ENCODE measurements around the gene COMMD9. TPM values are rescaled to one million over a fixed set of nuclear protein-coding genes. Genes with fewer than 3 reads are reported as not detected.

Gene COMMD9
- total and polyA plus RNA-seq, 2 donors (not counting 1 experiment from before 2014, with no cell fraction given) = 41.3 to 47.4 TPM

DNA sequence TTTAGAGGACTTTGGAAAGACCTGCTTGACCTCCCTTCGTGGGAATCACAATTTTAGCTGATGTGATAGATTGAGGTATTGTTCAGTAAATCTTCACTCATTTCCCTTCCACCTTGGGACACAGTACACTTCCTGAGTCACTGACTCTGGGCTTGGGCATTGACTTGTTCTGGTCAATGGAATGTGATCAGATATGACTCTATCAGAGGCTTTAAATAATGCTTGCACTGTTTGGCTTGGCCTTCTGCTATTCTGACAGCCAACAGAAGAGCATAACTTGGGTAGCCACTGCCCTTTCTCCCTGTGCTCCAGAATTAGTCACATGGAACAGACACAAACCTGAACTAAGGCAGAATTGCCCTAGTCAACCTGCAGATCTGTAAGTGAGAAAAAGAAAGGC lies 19.4 kb upstream of the COMMD9 start:
- Mint-ChIP-seq H3K27ac (no peak overlapping the region), H3K27me3 (peaks cover 24% of the 10 kb centered on the region), H3K9me3 (ENCODE audit: insufficient read depth) (no peaks in the 10 kb centered on the region), H3K4me3 (no peak overlapping the region), H3K4me1 (no peaks in the 10 kb centered on the region)
- no CpG with 5 or more reads among the region's 1 CpG for WGBS (ENCODE audit: insufficient coverage)
- Histone ChIP-seq H3K27me3 (replicated peaks in 1 of 4; ENCODE audit: control extremely low read depth in 1 of 4, control insufficient read depth in 3 of 4, insufficient read depth in 4 of 4, low read length in 3 of 4) (peaks cover 0 to 8% (median 2%) of the 10 kb centered on the region in 4 experiments), H3K9me3 (ENCODE audit: control extremely low read depth in 1 of 3, control insufficient read depth in 2 of 3, insufficient read depth in 1 of 3, low read length in 2 of 3) (no peaks in the 10 kb centered on the region), H3K79me2 (ENCODE audit: control insufficient read depth, insufficient read depth, low read length) (no peaks in the 10 kb centered on the region), H3K27ac (ENCODE audit: low read length in 2 of 2) (no peak overlapping the region), H3K4me1 (ENCODE audit: control insufficient read depth in 2 of 2, insufficient read depth in 2 of 2, low read length in 2 of 2) (no peaks in the 10 kb centered on the region), H3K9ac (ENCODE audit: low read length) (no peak overlapping the region), H3K4me2 (replicated peaks; ENCODE audit: low read depth, low read length, poor library complexity, severe bottlenecking) (no peak overlapping the region), H3K4me3 (ENCODE audit: control extremely low read depth in 1 of 5, extremely low read depth in 1 of 5, insufficient read depth in 1 of 5, low read depth in 2 of 5, low read length in 4 of 5) (no peak overlapping the region), H4K20me1 (ENCODE audit: control insufficient read depth, insufficient read depth, low read length, poor library complexity, severe bottlenecking) (no peaks in the 10 kb centered on the region), H2AFZ (ENCODE audit: insufficient read depth, low read depth, low read length, poor library complexity, severe bottlenecking) (no peak overlapping the region), H3K36me3 (replicated peaks in 1 of 2; ENCODE audit: control extremely low read depth in 1 of 2, control insufficient read depth in 1 of 2, extremely low read depth in 1 of 2, insufficient read depth in 2 of 2, low read length in 1 of 2) (no peaks in the 10 kb centered on the region)
- TF ChIP-seq, protein P1, sequence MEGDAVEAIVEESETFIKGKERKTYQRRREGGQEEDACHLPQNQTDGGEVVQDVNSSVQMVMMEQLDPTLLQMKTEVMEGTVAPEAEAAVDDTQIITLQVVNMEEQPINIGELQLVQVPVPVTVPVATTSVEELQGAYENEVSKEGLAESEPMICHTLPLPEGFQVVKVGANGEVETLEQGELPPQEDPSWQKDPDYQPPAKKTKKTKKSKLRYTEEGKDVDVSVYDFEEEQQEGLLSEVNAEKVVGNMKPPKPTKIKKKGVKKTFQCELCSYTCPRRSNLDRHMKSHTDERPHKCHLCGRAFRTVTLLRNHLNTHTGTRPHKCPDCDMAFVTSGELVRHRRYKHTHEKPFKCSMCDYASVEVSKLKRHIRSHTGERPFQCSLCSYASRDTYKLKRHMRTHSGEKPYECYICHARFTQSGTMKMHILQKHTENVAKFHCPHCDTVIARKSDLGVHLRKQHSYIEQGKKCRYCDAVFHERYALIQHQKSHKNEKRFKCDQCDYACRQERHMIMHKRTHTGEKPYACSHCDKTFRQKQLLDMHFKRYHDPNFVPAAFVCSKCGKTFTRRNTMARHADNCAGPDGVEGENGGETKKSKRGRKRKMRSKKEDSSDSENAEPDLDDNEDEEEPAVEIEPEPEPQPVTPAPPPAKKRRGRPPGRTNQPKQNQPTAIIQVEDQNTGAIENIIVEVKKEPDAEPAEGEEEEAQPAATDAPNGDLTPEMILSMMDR (IDR thresholded peaks at IDR 0.05) = no peak
- no peak for TF ChIP-seq EZH2 (IDR thresholded peaks at IDR 0.05; ENCODE audit: borderline replicate concordance, insufficient read depth, low read depth, low read length, poor library complexity, severe bottlenecking)
- ChIA-PET POLR2A (no interaction called here), CTCF (interaction anchor here (1.4 to 2.9 kb wide), 3 partner anchors 160 to 184 kb away, joined by 3 to 27 read pairs (median 6); no protein-coding TSS in a partner anchor)
- ATAC-seq (ENCODE audit: low read depth) (no peak), DNase-seq (no peak)
- intact Hi-C loops (cut with micrococcal nuclease) = loop anchor here (5.0 kb wide), 1 partner anchor 364 kb away; no protein-coding TSS in a partner anchor

DNA sequence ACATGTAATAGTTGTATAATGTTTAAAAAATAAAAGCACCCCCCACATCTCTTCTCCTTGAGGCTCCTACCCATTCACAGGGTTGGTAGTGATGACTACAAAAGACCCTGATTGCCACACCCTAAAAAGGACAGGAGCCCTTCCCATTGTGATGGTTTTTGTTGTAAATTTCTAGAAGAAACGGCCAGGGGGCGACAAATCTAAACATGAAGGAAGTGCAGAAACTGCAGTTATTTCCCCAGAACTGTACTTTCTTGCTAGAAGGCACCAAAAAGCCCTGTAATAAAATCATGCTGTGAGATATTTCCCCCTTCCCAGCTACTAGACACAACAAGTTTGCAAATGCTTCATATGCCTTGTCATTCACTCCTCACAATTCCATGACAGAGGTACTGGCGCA lies 17.7 kb upstream of the COMMD9 start:
- peaks cover 25% of the 10 kb centered on the region for H3K27me3 Mint-ChIP-seq
- CTCF ChIA-PET = interaction anchor here (0.7 to 2.9 kb wide), 9 partner anchors 14 to 186 kb away, joined by 3 to 27 read pairs (median 3); no protein-coding TSS in a partner anchor
- WGBS (ENCODE audit: insufficient coverage) = no CpG with 5 or more reads among the region's 3 CpGs
- DNase-seq (peak; percentile 25), ATAC-seq (ENCODE audit: low read depth) (no peak)
- no peaks in the 10 kb centered on the region for H3K79me2 ChIP-seq (ENCODE audit: control insufficient read depth, insufficient read depth, low read length)
- no peak for TF ChIP-seq EZH2 (IDR thresholded peaks at IDR 0.05; ENCODE audit: borderline replicate concordance, insufficient read depth, low read depth, low read length, poor library complexity, severe bottlenecking)
- TF ChIP-seq, protein P1 (IDR thresholded peaks at IDR 0.05) = peak; percentile 60
- POLR2A ChIA-PET = no interaction called here
- H3K4me2 ChIP-seq (replicated peaks; ENCODE audit: low read depth, low read length, poor library complexity, severe bottlenecking) = peak overlapping the region; percentile 35
- no peaks in the 10 kb centered on the region for H3K9me3 Mint-ChIP-seq (ENCODE audit: insufficient read depth)
- H3K27me3 ChIP-seq (replicated peaks in 1 of 4; ENCODE audit: control extremely low read depth in 1 of 4, control insufficient read depth in 3 of 4, insufficient read depth in 4 of 4, low read length in 3 of 4) = no peaks in the 10 kb centered on the region
- H3K4me1 ChIP-seq (ENCODE audit: control insufficient read depth in 2 of 2, insufficient read depth in 2 of 2, low read length in 2 of 2) = no peaks in the 10 kb centered on the region
- intact Hi-C loops (cut with micrococcal nuclease) = loop anchor here (1.0 to 5.0 kb wide), 3 partner anchors 171 to 365 kb away; no protein-coding TSS in a partner anchor
- no peaks in the 10 kb centered on the region for H3K4me1 Mint-ChIP-seq
- no peak overlapping the region for H3K4me3 Mint-ChIP-seq
- no peak overlapping the region for H2AFZ ChIP-seq (ENCODE audit: insufficient read depth, low read depth, low read length, poor library complexity, severe bottlenecking)
- no peak overlapping the region for H3K9ac ChIP-seq (ENCODE audit: low read length)
- H3K27ac Mint-ChIP-seq = no peak overlapping the region
- no peaks in the 10 kb centered on the region for H4K20me1 ChIP-seq (ENCODE audit: control insufficient read depth, insufficient read depth, low read length, poor library complexity, severe bottlenecking)
- no peak overlapping the region for H3K27ac ChIP-seq (ENCODE audit: low read length in 2 of 2)
- H3K4me3 ChIP-seq (ENCODE audit: control extremely low read depth in 1 of 5, extremely low read depth in 1 of 5, insufficient read depth in 1 of 5, low read depth in 2 of 5, low read length in 4 of 5) = no peak overlapping the region
- H3K36me3 ChIP-seq (replicated peaks in 1 of 2; ENCODE audit: control extremely low read depth in 1 of 2, control insufficient read depth in 1 of 2, extremely low read depth in 1 of 2, insufficient read depth in 2 of 2, low read length in 1 of 2) = no peaks in the 10 kb centered on the region
- H3K9me3 ChIP-seq (ENCODE audit: control extremely low read depth in 1 of 3, control insufficient read depth in 2 of 3, insufficient read depth in 1 of 3, low read length in 2 of 3) = no peaks in the 10 kb centered on the region
